ENCODE results near the gene ACADSB. TPM values are rescaled to one million over a fixed set of nuclear protein-coding genes. Genes with fewer than 3 reads are reported as not detected.

The ACADSB gene
- 3.8 and 4.2 TPM in 2 replicates for total RNA-seq (2014; rRNA removed; shearing (Covaris generic))

DNA sequence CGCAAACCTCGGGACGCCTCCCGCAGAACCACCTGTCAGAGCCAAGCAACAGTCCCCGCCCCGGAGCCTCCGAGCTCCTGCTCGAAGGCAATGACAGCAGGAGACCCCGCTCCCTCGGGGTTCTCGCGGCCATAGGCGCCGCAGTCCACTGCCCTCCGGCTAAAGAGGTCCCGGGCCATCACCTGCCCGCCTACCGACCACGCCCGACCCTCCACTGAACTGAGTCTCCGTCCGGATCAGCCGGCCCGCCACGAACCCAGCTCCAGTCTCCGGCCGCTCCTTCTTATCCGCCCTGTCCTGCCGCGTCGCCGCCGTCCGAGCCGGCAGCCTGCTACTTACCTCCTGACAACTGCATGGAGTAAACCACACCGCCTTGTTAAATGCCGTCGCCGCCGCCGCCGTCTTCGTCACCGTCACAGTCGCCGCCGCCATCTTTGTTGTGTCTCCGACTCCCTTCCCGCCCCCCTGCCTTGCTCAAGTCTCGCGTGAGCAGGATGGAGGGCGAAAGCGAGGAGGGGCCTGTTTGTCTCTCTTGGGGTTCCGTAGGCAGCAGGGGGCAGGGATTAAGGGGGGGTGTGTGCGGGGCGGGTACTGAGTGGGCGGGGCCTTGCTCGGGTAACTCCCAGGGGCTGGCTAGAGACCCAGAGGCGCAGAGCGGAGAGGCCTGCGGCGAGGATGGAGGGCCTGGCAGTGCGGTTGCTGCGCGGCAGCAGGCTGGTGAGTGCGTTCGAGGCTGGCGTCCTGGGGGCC, at the start of gene ACADSB, which contains the start of gene IKZF5:
Gene ACADSB, plus strand, starts transcription at position 652 of the 750 bp plus-strand sequence. Its CDS starts 24 bp downstream, at position 676.
Gene IKZF5, minus strand, starts transcription at position 441 of the 750 bp plus-strand sequence. CDS start 10,170 bp downstream, outside the sequence.
- DNase-seq (ENCODE audit: low read depth) = peak; percentile 95

DNA sequence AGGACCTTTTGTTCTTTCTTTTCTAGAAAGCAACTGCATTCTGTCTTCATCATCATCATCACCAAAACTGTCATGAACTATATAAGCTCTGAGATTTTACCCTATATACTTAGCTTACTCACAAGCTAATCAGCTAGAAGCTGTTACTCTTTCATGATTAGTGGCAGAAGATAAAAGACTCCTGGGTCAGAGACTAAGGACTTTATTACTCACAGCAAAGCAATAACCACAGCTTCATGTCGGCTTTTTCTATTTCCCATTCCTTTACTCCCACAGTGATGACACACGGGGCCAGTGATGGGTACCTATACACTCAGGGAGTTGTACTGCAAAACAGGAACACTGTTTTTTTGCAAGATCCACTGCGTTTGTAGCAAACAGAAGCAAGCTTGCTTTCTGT, 46.4 kb upstream of the ACADSB start:
- DNase-seq (ENCODE audit: low read depth) = no peak

DNA sequence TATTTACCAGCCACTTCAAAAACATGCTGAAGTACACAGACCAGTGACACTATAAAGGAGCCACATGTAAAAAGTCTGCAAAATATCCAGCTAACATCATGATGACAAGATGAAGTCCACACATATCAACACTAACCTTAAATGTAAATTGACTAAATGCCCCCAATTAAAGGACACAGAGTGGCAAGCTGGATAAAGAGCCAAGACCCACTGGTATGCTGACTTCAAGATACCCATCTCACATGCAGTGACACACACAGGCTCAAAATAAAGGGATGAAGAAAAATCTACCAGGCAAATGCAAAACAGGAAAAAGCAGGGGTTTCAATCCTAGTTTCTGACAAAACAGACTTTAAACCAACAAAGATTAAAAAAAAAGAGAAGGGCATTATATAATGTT, 41.9 kb upstream of the ACADSB start:
- DNase-seq (ENCODE audit: low read depth) = no peak

DNA sequence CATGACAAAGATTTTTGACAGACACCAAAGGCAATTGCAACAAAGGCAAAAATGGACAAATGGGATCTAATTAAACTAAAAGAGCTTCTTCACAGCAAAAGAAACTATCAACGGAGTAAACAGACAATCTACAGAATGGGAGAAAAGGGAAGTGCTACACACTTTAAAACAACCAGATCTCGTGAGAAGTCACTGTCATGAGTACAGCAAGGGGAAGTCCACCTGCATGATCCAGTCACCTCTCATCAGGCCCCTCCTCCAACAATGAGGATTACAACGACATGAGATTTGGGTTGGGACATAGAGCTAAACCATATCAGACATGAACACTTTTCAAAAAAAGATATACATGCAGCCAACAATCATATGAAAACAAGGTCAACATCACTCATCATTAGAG, 40.1 kb upstream of the ACADSB start:
- no peak for DNase-seq (ENCODE audit: low read depth)

DNA sequence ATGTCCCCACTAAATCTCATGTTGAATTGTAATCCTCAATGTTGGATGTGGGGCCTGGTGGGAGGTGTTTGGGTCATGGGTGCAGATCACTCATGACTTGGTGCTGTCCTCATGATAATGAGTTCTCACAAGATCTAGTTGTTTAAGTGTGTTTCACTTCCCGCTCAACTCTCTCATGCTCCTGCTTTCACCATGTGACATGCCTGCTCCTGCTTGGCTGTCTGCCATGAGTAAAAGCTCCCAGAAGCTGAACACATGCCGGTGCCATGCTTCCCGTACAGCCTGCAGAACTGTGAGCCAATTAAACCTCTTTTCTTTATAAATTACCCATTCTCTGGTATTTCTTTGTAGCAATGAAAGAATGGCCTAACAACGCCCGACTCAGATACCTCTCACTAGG, 34.8 kb upstream of the ACADSB start:
- peak; percentile 20 for DNase-seq (ENCODE audit: low read depth)

DNA sequence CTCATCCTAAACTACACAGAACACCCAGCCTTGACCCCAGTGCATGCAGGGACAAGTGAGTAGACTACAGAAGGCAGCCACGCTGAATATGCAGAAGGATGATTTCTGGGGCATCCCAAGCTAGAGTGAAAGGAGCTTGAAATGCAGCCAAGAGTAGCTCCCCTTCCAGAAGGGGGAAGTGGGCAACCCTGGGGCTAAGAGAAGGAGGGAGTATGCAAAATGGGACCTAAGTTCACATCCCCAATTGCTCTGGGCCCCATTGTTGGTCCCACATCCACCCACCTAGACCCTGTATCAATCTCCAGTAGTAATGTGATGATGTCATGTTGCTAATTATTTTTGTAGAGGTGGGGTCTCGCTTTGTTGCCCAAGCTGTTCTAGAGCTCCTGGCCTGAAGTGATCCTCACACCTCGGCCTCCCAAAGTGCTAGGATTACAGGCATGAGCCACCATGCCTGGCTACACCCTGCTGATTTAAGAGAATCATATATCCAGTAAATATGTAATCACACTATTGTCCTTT, 34.2 kb upstream of the ACADSB start:
- no peak for DNase-seq (ENCODE audit: low read depth)

DNA sequence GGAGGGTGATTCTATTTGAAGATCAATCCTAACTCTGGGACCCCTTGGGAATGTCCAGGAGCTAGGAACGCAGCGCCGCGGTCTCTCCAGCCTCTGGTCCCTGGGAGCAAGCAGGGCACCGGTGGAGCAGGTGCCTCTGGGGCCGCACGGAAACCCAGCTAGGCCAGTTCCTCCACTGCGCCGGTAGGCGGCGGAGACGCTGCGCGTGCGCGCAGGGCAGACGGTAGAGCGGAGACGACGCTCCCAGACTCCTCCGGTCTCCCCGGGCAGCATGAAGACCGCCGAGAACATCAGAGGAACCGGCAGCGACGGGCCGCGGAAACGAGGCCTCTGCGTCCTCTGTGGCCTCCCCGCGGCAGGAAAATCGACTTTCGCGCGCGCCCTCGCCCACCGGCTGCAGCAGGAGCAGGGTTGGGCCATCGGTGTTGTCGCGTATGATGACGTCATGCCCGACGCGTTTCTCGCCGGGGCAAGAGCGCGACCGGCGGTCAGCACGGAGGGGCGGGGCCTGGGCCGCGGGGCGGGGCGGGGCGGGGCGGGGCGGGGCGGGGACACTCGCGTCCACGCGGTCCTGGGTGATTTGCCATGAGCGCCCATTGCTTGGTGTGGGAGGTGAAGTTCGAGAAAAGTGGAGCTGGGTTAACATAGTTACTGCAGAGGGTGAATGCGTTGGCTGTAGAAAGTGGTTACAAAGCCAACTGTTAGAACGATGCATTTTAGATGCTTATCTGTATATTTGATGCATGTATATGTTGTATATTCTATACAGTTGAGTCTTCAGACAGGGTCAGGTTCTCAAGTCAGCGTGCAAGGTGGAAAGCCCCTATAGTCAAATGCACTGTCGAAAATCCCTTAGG, 28.4 kb upstream of the ACADSB start, which contains the start of gene PSTK:
Gene PSTK, plus strand, starts transcription at position 193 of the 857 bp plus-strand sequence. Its CDS starts 79 bp downstream, at position 272.
- peak; percentile 86 for DNase-seq (ENCODE audit: low read depth)

DNA sequence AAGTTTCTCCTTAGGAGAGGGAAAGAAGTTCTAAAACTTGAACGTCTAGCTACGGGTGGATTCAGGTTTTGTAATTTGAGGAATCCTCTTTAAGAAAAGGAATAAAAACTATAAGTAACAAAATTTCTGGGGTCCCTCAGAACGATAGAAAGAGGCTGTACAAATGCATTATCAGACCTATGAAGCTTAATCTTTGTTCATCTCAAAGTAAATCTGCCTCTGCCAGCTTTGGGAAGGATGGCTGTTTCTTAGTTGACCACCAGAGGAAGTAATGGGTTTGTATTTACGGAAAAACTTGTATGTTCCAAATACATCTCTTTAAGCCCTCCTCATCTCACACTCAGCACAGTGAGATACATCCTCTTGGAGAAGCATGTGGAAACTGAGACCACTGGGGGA, 27.7 kb upstream of the ACADSB start:
- peak; percentile 60 for DNase-seq (ENCODE audit: low read depth)

DNA sequence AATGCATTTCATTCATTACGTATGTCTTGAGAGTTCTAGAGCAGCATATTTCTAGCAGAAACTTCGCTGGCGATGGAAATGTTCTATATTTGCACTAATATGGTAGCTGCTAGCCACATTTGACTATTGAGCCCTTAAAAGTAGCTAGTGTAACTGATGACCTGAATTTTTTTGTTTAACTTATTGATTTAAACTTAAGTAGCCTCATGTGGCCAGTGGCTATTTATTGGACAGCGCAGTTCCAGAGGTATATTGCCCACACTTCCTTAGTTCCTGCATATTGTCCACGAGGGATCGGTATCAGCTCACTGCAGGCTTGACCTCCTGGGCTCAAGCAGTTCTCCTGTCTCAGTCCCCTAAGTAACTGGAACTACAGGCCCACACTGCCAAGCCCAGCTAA, 24.9 kb upstream of the ACADSB start:
- DNase-seq (ENCODE audit: low read depth) = no peak

DNA sequence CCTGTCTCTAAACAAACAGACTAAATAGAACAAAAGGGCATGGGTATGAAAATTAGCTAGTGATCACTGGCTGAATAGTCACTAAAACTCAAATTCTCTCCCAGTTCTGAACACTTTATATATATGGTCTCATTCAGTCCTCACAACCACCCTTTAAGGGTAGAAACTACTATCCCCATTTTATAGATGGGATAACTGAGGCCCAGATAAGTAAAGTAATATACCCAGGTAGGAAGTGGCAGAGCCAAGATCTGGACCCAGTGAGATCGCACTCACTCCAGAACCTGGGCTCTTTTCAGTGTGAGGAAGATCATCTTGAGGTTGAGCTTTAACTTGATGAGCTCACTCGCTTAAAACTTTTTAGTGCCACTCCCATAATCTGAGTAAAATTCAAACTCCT, 24.1 kb upstream of the ACADSB start:
- no peak for DNase-seq (ENCODE audit: low read depth)

DNA sequence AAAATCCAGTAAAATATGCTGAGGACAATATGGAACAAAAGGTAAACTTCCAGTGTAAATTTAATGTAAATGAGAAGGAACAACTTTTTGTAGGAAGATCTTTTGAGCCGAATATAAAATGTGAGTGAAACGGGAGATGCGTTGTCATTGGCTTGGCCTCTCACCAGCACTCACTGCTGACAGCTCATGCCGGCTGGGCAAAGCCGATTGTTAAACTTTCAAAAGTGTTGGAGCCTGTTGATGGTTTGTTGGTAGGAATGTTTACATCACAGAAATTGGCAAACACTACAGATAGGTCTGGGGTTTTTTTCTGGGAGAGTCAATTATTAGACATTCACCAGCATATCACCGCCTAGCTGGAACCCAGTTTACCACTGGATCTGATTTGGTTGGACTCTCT, 22.5 kb upstream of the ACADSB start:
- DNase-seq (ENCODE audit: low read depth) = no peak

DNA sequence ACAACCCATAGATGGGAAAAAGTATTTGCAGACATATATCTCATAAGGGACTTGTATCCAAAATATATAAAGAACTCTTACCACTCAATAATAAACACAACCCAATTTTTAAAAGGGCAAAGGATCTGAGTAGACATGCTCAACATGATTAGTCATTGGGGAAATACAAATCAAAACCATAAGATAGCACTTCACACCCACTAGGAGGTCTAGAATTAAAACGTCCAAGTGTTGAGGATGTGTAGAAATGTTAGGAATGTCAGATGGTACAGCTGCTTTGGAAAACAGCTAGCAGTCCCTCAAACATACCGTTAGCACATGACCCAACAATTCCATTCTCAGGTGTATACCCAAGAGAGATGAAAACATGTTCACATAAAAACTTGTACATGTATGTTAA, 20.3 kb upstream of the ACADSB start:
- no peak for DNase-seq (ENCODE audit: low read depth)

DNA sequence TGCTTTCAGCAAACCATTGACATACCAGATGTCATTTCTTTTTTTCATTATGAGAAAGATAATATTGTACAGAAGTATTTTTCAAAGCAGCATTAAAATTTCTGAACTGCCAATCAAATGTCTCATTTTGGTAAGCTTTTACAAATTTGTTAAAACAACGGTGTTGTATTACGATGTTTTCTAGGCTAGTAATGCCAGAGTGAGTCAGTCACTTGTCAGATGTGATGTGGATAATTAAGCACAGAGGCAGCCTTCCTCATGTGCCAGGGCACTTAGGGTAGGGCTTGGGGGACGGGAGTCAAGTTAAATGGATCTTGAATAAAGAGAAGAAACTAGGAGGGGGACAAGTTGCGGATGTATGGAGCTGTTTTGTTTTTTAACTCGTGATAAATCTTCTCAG, 18.5 kb upstream of the ACADSB start:
- peak; percentile 5 for DNase-seq (ENCODE audit: low read depth)

DNA sequence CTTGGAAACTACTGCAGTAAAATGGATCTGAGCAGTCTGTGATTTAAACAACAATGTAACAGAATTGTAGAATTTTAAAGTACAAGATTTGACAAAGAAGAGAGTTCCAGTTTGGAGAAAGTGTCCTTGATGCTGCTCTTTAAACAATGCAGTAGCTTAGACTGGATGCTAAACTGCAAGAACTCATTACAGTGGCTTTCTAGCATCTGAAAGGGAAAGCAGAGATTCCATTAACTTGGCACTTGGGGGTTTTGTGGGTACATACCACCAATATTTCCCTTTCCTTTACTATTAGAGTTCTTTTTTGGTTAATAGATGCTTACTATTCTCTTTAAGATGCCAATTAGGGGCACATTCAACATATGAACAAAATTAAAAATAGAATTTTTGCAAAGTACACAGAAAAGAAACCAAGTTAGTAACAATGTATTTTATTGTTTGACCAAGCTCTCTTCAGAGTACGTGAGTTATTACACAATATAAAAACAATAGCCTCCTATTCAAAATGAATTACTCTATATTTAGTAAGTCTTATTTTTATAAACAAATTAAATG, 16.7 kb upstream of the ACADSB start:
- DNase-seq (ENCODE audit: low read depth) = no peak

DNA sequence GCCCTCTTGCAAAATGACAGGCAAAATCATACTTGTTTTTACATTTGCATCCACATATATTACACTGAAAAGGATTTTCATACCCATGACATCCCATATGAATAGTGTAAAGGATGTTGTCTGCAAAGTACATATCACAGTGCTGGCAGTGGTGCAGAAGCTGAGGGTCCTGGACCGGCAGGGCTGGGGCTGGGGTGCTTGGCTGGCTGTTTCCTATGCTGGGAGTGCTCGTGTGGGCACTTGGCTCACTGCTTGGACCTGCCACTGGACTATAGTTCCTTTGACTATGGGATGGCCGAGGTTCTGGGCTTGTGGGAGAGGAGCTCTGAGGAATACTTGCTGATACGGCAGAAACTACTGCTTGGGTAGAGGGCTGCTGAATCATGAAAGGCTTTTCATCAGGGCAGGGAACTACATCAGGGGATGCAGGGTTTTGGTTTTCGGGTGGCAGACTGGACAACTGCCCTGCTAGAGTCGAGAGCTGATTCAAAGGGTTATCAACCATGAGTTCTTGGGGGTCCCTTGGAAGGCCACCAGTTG, 14.9 kb upstream of the ACADSB start:
- DNase-seq (ENCODE audit: low read depth) = no peak

DNA sequence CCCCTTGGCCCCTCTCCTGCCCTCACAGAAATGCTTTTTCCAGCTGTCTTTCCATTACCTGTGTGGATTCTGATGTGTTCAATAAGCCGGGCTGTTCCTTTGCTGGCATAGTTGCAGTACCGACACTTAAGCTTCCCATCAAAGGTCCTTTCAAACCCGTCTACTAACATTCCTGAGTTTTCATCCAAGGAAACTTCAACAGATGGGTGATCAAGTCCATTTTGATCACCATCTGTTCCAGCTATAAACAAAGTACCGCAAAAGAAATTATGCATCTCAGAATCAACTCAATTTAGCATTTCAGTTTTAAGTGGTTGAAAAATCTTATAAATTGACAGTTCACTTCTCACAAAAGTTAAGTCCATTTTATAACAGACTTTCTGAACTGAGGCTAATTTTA, 12.9 kb upstream of the ACADSB start:
- no peak for DNase-seq (ENCODE audit: low read depth)

DNA sequence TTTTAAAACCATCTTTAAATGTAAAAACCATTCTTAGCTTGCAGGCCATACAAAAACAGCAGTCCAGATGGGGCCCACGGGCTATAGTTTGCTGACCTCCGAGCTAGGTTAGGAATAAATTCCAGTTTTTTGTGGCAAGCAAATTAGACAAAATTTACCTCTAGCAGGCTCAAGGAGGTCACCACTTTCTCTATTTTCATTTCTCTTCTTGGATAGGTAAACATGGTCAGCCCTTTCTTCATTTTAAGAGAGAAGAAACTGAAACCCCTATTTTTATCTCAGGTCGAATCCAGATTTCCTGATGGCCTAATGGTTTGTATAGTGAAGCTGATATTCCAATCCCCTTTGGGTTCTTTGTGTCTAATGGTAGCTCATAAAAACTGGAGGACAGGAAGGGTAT, 10.9 kb upstream of the ACADSB start:
- no peak for DNase-seq (ENCODE audit: low read depth)

DNA sequence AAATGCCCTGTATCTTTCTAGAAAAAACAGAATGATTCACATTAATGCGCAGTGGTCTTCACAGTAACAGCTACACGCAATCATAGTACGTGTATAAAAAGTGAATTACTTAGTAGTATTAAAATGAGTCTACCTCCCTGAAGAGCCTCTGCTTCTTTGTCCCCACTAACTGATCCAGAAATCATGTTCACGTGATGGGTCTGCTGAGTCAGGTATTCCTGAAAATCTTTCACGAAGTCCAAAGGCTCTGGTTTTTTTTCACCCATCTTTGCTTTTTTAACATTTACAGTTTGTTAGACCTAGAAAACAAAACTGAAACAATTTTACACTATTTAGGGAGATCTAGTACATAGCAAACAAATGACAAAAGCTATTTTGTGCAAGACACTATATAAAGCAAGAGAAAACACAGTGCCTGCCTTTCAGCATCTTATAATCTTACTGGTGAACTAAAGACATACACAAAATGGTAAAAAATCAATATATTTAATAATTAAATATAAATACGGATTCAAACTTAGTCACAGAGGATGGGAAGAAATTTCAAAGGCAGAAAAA, 10.4 kb upstream of the ACADSB start:
- DNase-seq (ENCODE audit: low read depth) = no peak

DNA sequence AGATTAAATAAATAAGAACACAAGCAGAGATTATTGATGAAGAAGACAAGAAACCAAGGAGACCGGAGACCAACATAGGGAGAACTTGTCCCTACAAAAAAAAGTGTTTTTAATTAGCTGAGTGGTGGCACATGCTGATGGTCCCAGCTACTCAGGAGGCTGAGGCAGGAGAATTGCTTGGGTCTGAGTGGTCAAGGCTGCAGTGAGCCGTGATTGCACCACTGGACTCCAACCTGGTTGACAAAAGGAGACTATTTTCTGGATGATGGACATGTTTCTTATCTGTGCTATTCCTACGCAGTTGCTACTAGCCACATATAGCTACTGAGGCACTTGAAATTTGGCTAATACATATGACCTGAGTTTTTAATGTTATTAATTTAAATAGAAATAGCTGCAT, 9.9 kb upstream of the ACADSB start:
- no peak for DNase-seq (ENCODE audit: low read depth)

DNA sequence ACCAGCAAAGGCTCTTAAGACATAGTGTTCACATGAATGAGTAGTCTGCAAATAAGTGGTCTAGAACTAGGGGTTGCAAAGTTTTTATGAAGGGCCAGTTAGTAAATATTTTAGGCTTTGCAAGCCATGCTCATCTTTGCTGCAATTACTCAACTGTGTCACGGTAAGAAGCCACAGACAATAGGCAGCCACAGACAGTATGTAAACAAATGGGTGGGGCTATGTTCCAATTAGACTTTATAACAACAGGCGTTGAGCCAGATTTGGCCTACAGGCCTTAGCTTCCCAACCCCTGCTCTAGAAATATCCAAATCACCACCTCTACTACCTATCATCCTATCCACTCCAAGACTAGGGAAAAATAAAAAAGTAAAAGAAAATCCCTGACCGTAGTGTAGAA, 9.5 kb upstream of the ACADSB start:
- no peak for DNase-seq (ENCODE audit: low read depth)

DNA sequence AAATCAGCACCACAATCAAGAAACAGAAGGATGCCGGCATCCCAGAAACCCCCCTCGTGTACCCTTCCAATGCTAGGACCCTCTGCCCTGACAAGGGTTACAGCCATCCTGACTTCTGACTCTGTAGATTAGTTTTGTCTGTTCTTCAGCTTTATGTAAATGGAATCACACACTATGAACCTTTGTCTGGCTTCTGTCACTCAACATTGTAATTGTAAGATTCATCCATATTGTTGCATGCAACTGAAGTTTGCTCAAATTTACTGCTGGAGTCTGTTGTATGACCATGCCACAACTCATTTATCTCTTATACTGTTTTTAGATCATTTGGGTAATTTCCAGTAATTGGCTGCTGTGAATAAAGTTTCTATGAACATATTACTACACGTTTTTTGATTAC, 8.7 kb upstream of the ACADSB start:
- DNase-seq (ENCODE audit: low read depth) = no peak

DNA sequence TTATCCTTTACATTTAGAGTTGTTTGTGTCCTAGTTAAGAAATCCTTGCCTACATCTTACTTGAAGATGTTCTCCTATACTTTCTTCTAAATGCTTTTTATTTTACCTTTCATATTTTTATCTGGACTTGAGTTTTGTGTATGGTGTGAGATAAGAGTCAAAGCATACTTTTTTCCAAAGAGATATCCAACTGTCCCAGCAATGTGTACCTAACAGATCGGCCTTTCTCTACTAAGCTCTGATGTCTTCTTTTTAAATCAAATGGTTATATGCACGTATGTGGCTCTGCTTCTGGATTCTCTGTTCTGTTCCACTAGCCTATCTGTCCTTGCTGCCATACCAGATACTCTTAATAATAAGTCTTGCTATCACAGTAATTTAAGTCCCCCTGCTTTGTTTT, 7.4 kb upstream of the ACADSB start:
- no peak for DNase-seq (ENCODE audit: low read depth)

Measured in RPMI7951 (cell line).